HG02840 (cell line): ENCODE data around the gene CROCC2.

Source experiments
- ATAC-seq: cut with Tn5 transposase; IDR thresholded peaks from one replicate; pipeline ENCODE4 v1.9.1; 2021; ENCODE audit warnings: mild to moderate bottlenecking, moderate library complexity, moderate number of reproducible peaks; ENCODE audit not compliant: unreplicated experiment, low FRiP score

CROCC2 gene

GRCh38 chr2:241029599-241030332 is 123.6 kb downstream of the CROCC2 start:
- ATAC-seq, result no peak

- no peak for ATAC-seq
These were observed 124.2 kb downstream of the CROCC2 start for GRCh38 chr2:241030333-241030680.

GRCh38 chr2:241030883-241031282 is 124.7 kb downstream of the CROCC2 start:
- no peak for ATAC-seq

GRCh38 chr2:241031436-241032165 is 125.5 kb downstream of the CROCC2 start:
- no peak for ATAC-seq

DNA sequence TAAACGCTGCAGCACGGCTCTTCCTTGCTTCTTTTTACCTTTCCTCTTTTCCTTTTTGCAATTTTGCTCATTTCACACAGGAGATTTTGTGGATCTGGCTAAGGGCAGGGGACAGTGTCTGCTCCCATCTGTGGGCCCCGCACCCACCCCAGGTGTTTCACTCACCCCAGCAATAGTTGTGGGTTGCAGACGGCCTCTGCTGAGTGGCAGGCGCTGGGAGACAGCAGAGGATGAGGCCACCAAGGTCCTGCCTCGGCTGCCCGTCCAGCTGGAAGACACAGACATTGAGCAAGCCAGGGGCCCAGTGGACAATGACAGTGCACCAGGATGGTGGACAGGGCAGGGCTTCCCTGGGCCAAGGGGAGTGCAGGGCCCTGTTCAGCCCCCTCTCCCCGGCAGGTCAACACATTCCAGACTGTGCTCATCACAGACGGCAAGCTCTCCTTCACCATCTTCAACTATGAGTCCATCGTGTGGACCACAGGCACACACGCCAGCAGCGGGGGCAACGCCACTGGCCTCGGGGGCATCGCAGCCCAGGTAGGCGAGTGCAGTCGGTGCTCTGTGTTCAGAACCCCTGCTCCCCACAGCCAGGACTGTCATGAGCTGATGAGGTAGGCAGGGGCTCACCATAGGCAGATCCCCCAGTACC is 127.3 kb downstream of the CROCC2 start:
- ATAC-seq, result no peak

GRCh38 chr2:241033994-241034393 is 127.9 kb downstream of the CROCC2 start:
- no peak for ATAC-seq

DNA sequence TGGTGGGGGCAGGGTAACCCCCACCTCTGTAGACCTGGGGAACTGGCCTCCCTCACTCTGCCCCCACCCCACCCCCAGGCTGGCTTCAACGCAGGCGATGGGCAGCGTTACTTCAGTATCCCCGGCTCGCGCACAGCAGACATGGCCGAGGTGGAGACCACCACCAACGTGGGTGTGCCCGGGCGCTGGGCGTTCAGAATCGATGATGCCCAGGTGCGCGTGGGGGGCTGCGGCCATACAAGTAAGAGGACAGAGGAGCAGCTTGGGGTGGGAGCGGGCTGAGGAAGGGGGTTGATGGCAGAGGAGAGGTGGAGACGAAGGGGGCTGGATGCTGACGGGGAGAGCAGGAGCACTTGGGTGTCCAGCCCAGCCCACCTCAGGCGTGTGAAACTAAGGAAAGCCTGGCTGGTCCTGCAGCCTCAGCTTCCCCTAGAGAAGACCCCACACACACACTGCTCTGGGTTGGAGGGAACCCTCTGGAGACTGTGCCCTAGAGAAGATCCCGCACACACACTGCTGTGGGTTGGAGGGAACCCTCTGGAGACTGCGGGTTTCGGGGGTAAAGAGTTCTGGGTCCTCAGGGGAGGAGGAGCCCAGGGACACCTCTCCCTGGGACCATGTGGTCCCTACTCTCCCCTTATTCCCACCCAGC is 128.5 kb downstream of the CROCC2 start:
- ATAC-seq, result no peak

GRCh38 chr2:241035142-241035817 is 129.1 kb downstream of the CROCC2 start:
- no peak for ATAC-seq

DNA sequence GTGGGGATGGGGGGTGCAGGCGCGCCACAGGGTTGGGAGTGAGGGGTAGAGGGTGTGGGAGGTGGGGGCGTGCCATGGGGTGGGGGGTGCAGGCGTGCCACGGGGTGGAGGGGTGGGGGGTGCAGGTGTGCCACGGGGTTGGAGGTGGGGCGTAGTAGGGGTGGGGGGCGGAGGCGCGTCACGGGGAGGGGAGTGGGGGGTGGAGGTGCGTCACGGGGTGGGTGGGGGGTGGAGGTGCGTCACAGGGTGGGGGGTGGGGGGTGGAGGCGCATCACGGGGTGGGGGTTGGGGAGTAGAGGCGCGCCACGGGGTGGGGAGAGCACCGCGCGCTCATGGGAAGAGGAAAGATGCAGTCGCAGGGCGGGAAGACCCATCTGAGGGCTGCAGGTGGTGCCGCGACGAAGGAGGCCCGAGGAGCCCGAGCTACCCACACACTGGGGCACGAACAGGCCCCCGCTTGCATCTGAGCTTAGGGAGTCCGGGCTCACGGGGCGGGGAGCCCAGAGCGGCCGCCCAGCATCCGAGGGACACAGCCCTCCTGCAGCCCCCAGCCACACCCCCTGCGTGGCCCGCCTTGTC is 129.8 kb downstream of the CROCC2 start:
- ATAC-seq, result no peak

- peak; percentile 52 for ATAC-seq
These were observed 130.3 kb downstream of the CROCC2 start for GRCh38 chr2:241036397-241036963.

GRCh38 chr2:241036964-241037421 is 130.9 kb downstream of the CROCC2 start:
- peak; percentile 18 for ATAC-seq

GRCh38 chr2:241037498-241037897 is 131.4 kb downstream of the CROCC2 start:
- ATAC-seq, result no peak

- ATAC-seq, result no peak
These were observed 132.4 kb downstream of the CROCC2 start for GRCh38 chr2:241038374-241039180.

GRCh38 chr2:241039416-241039815 is 133.3 kb downstream of the CROCC2 start:
- ATAC-seq, result no peak

- no peak for ATAC-seq
These were observed 134.1 kb downstream of the CROCC2 start for GRCh38 chr2:241040081-241040803.

GRCh38 chr2:241041589-241042158 is 135.5 kb downstream of the CROCC2 start:
- no peak for ATAC-seq
